ENCODE measurements around the gene LRFN5. TPM values are rescaled to one million over a fixed set of nuclear protein-coding genes. Genes with fewer than 3 reads are reported as not detected.

Gene LRFN5
- polyA plus RNA-seq, 1 of the 3 experiments (the other 2 are of a cell fraction): not detected

DNA sequence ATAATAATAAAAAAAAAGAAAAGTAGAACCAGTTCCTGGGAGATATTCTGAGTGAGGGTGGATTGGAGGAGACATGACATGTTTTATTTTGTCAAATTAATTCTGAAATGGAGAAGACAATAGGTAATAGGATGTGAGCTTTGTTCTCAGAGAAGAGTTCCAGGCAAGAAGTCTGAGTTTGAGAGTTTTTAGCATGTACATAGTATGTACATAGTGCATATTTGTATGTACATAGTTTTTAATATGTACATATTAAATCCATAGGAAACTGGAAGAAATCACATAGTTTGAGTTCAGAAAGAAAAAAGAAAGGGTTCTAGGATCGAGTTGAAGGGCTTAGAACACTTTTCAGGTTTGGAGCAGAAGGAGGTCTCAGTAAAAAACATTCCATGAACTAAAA is 47.5 kb downstream of the LRFN5 start (continued):
- TF ChIP-seq PBX3 (IDR thresholded peaks at IDR 0.05): no peak
- TF ChIP-seq MXI1 (IDR thresholded peaks at IDR 0.05; ENCODE audit: low read depth, low read length): no peak
- TF ChIP-seq, protein P1, sequence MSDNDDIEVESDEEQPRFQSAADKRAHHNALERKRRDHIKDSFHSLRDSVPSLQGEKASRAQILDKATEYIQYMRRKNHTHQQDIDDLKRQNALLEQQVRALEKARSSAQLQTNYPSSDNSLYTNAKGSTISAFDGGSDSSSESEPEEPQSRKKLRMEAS (IDR thresholded peaks at IDR 0.05; ENCODE audit: low read depth): no peak
- TF ChIP-seq TEAD4 (IDR thresholded peaks at IDR 0.05; ENCODE audit: borderline replicate concordance, insufficient read depth): no peak
- TF ChIP-seq TAF1 (IDR thresholded peaks at IDR 0.05; ENCODE audit: borderline replicate concordance, low read depth, low read length): no peak
- no peak for TF ChIP-seq YY1 (IDR thresholded peaks at IDR 0.05; ENCODE audit: low read depth)
- TF ChIP-seq NRF1 (IDR thresholded peaks at IDR 0.05; ENCODE audit: low read depth, low read length): no peak

GRCh38 chr14:41662780-41663472 is 56.2 kb downstream of the LRFN5 start:
- Histone ChIP-seq H4K20me1 (ENCODE audit: insufficient read depth) (no peaks in the 10 kb centered on the region), H3K9me2 (no peaks in the 10 kb centered on the region), H3K36me3 (replicated peaks in 1 of 2; ENCODE audit: control insufficient read depth in 1 of 2, insufficient read depth in 2 of 2, low read length in 1 of 2) (no peaks in the 10 kb centered on the region), H3K27me3 (ENCODE audit: insufficient read depth) (no peaks in the 10 kb centered on the region), H3K79me2 (ENCODE audit: insufficient read depth) (no peaks in the 10 kb centered on the region), H3K9me3 (no peaks in the 10 kb centered on the region), H2AFZ (ENCODE audit: low read depth) (no peak overlapping the region), H3K9ac (no peak overlapping the region), H3K4me2 (no peak overlapping the region), H3K4me1 (ENCODE audit: control insufficient read depth in 1 of 2, insufficient read depth in 2 of 2, low read depth in 1 of 2, low read length in 1 of 2) (no peaks in the 10 kb centered on the region; a peak in 1 of 4 replicates), H3F3A (replicated peaks; ENCODE audit: insufficient read depth) (no peaks in the 10 kb centered on the region), H3K27ac (ENCODE audit: low read depth in 2 of 2, low read length in 1 of 2) (no peak overlapping the region), H3K4me3 (ENCODE audit: low read depth in 2 of 2, low read length in 1 of 2) (no peak overlapping the region)
- DNase-seq: no peak
- CTCF ChIA-PET: no interaction called here
- 0% methylated on average over 3 of the region's 3 CpGs for WGBS (ENCODE audit: low lambda C conversion rate)
- TF ChIP-seq YY1 (IDR thresholded peaks at IDR 0.05; ENCODE audit: low read depth): no peak
- TF ChIP-seq, protein P2, sequence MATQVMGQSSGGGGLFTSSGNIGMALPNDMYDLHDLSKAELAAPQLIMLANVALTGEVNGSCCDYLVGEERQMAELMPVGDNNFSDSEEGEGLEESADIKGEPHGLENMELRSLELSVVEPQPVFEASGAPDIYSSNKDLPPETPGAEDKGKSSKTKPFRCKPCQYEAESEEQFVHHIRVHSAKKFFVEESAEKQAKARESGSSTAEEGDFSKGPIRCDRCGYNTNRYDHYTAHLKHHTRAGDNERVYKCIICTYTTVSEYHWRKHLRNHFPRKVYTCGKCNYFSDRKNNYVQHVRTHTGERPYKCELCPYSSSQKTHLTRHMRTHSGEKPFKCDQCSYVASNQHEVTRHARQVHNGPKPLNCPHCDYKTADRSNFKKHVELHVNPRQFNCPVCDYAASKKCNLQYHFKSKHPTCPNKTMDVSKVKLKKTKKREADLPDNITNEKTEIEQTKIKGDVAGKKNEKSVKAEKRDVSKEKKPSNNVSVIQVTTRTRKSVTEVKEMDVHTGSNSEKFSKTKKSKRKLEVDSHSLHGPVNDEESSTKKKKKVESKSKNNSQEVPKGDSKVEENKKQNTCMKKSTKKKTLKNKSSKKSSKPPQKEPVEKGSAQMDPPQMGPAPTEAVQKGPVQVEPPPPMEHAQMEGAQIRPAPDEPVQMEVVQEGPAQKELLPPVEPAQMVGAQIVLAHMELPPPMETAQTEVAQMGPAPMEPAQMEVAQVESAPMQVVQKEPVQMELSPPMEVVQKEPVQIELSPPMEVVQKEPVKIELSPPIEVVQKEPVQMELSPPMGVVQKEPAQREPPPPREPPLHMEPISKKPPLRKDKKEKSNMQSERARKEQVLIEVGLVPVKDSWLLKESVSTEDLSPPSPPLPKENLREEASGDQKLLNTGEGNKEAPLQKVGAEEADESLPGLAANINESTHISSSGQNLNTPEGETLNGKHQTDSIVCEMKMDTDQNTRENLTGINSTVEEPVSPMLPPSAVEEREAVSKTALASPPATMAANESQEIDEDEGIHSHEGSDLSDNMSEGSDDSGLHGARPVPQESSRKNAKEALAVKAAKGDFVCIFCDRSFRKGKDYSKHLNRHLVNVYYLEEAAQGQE (IDR thresholded peaks at IDR 0.05; ENCODE audit: low read depth, low read length): no peak
- no peak for TF ChIP-seq RAD21 (IDR thresholded peaks at IDR 0.05; ENCODE audit: low read length)
- TF ChIP-seq RXRA (IDR thresholded peaks at IDR 0.05; ENCODE audit: borderline replicate concordance, low read depth): no peak
- TF ChIP-seq PBX3 (IDR thresholded peaks at IDR 0.05): no peak
- TF ChIP-seq ELF1 (IDR thresholded peaks at IDR 0.05): no peak
- TF ChIP-seq, protein P3, sequence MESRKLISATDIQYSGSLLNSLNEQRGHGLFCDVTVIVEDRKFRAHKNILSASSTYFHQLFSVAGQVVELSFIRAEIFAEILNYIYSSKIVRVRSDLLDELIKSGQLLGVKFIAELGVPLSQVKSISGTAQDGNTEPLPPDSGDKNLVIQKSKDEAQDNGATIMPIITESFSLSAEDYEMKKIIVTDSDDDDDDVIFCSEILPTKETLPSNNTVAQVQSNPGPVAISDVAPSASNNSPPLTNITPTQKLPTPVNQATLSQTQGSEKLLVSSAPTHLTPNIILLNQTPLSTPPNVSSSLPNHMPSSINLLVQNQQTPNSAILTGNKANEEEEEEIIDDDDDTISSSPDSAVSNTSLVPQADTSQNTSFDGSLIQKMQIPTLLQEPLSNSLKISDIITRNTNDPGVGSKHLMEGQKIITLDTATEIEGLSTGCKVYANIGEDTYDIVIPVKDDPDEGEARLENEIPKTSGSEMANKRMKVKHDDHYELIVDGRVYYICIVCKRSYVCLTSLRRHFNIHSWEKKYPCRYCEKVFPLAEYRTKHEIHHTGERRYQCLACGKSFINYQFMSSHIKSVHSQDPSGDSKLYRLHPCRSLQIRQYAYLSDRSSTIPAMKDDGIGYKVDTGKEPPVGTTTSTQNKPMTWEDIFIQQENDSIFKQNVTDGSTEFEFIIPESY (IDR thresholded peaks at IDR 0.05; ENCODE audit: borderline replicate concordance, low read depth): no peak
- TF ChIP-seq TEAD4 (IDR thresholded peaks at IDR 0.05; ENCODE audit: borderline replicate concordance, insufficient read depth): no peak
- TF ChIP-seq EZH2phosphoT487 (IDR thresholded peaks at IDR 0.05; ENCODE audit: borderline replicate concordance, low read depth): no peak
- no peak for TF ChIP-seq NFIC (IDR thresholded peaks at IDR 0.05; ENCODE audit: borderline replicate concordance)
- no peak for TF ChIP-seq GABPA (IDR thresholded peaks at IDR 0.05; ENCODE audit: low read depth)
- TF ChIP-seq IRF3 (IDR thresholded peaks at IDR 0.05; ENCODE audit: low read depth, low read length): no peak
- no peak for TF ChIP-seq POLR2AphosphoS5 (IDR thresholded peaks at IDR 0.05; ENCODE audit: low read depth, low read length)
- TF ChIP-seq, protein P4, sequence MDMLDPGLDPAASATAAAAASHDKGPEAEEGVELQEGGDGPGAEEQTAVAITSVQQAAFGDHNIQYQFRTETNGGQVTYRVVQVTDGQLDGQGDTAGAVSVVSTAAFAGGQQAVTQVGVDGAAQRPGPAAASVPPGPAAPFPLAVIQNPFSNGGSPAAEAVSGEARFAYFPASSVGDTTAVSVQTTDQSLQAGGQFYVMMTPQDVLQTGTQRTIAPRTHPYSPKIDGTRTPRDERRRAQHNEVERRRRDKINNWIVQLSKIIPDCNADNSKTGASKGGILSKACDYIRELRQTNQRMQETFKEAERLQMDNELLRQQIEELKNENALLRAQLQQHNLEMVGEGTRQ (IDR thresholded peaks at IDR 0.05; ENCODE audit: borderline replicate concordance, low read depth, low read length): no peak
- no peak for TF ChIP-seq FOSL2 (IDR thresholded peaks at IDR 0.05; ENCODE audit: borderline replicate concordance, low read depth)
- POLR2A ChIA-PET: no interaction called here

Data from SK-N-SH (cell line).